H1 (cell line): ENCODE measurements around the gene NAT8L.
"Not testable (repeated sequence)": the region's sequence is repeated elsewhere in the genome, so short reads cannot be mapped to it uniquely, and the experiment has no call there.

Experiments
- POLR2AphosphoS5 ChIP-seq: IDR thresholded peaks from 2 replicates; pipeline ENCODE4 v1.6.1; 2011; ENCODE audit warnings: low read depth, low read length
- TF ChIP-seq, protein P1 (sequence below), 3 experiments: IDR thresholded peaks; 1 replicate in 2 of 3; 2 replicates in 1 of 3; pipeline versions ENCODE4 v1.5.1 to v1.6.1; 2011; ENCODE audit warnings: low read length in 3 of 3, mild to moderate bottlenecking in 3 of 3, inconsistent platforms in 2 of 3, low read depth in 1 of 3, moderate library complexity in 1 of 3; ENCODE audit not compliant: insufficient read depth in 1 of 3; ENCODE audit errors: control extremely low read depth in 1 of 3

DNA sequence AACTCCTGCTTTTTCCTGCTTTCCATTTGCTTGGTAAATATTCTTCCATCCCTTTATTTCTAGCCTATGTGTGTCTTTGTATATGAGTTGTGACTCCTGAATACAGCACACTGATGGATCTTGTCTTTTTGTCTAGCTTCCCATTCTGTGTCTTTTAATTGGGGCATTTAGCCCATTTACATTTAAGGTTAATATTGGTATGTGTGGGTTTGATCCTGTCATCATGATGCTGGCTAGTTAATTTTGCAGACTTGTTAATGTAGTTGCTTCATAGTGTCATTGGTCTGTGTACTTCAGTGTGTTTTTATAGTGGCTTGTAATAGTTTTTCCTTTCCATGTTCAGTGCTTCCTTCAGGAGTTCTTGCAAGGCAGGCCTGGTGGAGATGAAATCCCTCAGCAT, 28.0 kb upstream of the NAT8L start:
- TF ChIP-seq, protein P1, sequence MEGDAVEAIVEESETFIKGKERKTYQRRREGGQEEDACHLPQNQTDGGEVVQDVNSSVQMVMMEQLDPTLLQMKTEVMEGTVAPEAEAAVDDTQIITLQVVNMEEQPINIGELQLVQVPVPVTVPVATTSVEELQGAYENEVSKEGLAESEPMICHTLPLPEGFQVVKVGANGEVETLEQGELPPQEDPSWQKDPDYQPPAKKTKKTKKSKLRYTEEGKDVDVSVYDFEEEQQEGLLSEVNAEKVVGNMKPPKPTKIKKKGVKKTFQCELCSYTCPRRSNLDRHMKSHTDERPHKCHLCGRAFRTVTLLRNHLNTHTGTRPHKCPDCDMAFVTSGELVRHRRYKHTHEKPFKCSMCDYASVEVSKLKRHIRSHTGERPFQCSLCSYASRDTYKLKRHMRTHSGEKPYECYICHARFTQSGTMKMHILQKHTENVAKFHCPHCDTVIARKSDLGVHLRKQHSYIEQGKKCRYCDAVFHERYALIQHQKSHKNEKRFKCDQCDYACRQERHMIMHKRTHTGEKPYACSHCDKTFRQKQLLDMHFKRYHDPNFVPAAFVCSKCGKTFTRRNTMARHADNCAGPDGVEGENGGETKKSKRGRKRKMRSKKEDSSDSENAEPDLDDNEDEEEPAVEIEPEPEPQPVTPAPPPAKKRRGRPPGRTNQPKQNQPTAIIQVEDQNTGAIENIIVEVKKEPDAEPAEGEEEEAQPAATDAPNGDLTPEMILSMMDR (IDR thresholded peaks at IDR 0.05; ENCODE audit: control extremely low read depth in 1 of 3, insufficient read depth in 1 of 3, low read depth in 1 of 3, low read length in 3 of 3) = not testable (repeated sequence)
- TF ChIP-seq POLR2AphosphoS5 = not testable (repeated sequence)
